Parathyroid adenoma (tissue), 2 donors: ENCODE measurements around the gene MLPH.

ENCODE experiments used
- H2AFZ ChIP-seq: fragments of 300-600 bp; sonication (generic); one replicate; pipeline ENCODE4 v1.7.0; 2017; ENCODE audit warnings: antibody characterized with exemption, mild to moderate bottlenecking
- H3K27ac ChIP-seq: fragments of 300-600 bp; sonication (generic); one replicate; pipeline ENCODE4 v1.7.0; 2017
- H3K27me3 ChIP-seq: fragments of 300-600 bp; sonication (generic); one replicate; pipeline ENCODE4 v1.7.0; 2017; ENCODE audit warnings: low read length; ENCODE audit not compliant: control insufficient read depth, insufficient read depth
- H3K36me3 ChIP-seq: fragments of 300-600 bp; sonication (generic); one replicate; pipeline ENCODE4 v1.7.0; 2017; ENCODE audit warnings: low read length; ENCODE audit not compliant: control insufficient read depth, insufficient read depth
- H3K4me1 ChIP-seq: fragments of 300-600 bp; sonication (generic); one replicate; pipeline ENCODE4 v1.7.0; 2017; ENCODE audit warnings: control low read depth
- H3K4me2 ChIP-seq: fragments of 300-600 bp; sonication (generic); one replicate; pipeline ENCODE4 v1.7.0; 2017; ENCODE audit warnings: low read length
- H3K4me3 ChIP-seq: fragments of 300-600 bp; sonication (generic); one replicate; pipeline ENCODE4 v1.7.0; 2017; ENCODE audit warnings: low read depth, low read length
- H3K79me2 ChIP-seq: fragments of 300-600 bp; sonication (generic); one replicate; pipeline ENCODE4 v1.7.0; 2017; ENCODE audit warnings: control low read depth
- H3K9ac ChIP-seq: fragments of 300-600 bp; sonication (generic); one replicate; pipeline ENCODE4 v1.7.0; 2017; ENCODE audit warnings: mild to moderate bottlenecking
- H3K9me3 ChIP-seq: fragments of 300-600 bp; sonication (generic); one replicate; pipeline ENCODE4 v1.7.0; 2017; ENCODE audit warnings: low read length; ENCODE audit not compliant: control insufficient read depth
- CTCF ChIP-seq: fragments of 300-600 bp; sonication (generic); IDR thresholded peaks from one replicate; pipeline ENCODE4 v1.7.0; 2017; ENCODE audit warnings: antibody characterized with exemption, mild to moderate bottlenecking
- donor health status: primary hyperparathyroidism.

Gene MLPH

DNA sequence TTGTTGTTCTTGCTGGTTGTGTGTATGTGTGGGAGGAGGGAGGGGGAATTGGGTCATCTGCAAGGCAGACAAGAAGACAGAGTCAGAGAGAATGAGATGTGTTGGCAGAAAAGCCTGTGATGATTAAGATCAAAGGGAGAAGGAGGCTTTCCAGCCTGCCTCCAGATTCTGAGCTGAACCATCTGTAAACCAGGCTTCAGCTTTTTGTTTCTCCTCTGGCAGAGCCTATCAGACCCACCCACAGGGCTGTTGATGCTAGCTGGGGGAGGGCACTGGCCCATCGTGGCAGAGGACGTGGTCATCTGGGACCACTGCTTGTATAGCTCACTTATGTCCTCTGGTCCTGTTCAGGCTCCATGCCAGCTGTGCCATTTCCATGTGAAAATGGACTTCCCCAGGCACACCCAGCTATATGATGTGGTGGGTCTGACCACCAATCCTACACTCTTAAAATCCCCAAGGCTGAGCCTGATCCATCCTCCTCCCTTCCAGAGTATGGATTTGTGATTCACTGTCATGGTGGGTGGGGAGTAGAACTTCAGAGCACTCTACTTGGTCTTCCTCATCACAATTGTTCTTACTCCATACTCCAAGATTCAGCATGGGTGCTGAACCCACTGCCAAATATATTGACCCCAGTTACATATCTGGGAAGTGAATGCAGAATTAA is 45.3 kb upstream of the MLPH start:
- no peak overlapping the region for H3K4me3 ChIP-seq
- H3K4me1 ChIP-seq = no peaks in the 10 kb centered on the region
- H2AFZ ChIP-seq = no peak overlapping the region
- H3K79me2 ChIP-seq = no peaks in the 10 kb centered on the region
- no peak overlapping the region for H3K9ac ChIP-seq
- H3K36me3 ChIP-seq = no peaks in the 10 kb centered on the region
- no peaks in the 10 kb centered on the region for H3K9me3 ChIP-seq
- no peak overlapping the region for H3K4me2 ChIP-seq
- TF ChIP-seq CTCF = no peak
- no peaks in the 10 kb centered on the region for H3K27me3 ChIP-seq
- no peak overlapping the region for H3K27ac ChIP-seq

- Histone ChIP-seq H3K9ac (no peak overlapping the region), H3K36me3 (no peaks in the 10 kb centered on the region), H3K9me3 (no peaks in the 10 kb centered on the region), H3K79me2 (no peaks in the 10 kb centered on the region), H2AFZ (no peak overlapping the region), H3K4me1 (no peaks in the 10 kb centered on the region), H3K4me2 (no peak overlapping the region), H3K27me3 (no peaks in the 10 kb centered on the region), H3K4me3 (no peak overlapping the region), H3K27ac (no peak overlapping the region)
- no peak for TF ChIP-seq CTCF
Observed at GRCh38 chr2:237444071-237444470, 43.0 kb upstream of the MLPH start.

DNA sequence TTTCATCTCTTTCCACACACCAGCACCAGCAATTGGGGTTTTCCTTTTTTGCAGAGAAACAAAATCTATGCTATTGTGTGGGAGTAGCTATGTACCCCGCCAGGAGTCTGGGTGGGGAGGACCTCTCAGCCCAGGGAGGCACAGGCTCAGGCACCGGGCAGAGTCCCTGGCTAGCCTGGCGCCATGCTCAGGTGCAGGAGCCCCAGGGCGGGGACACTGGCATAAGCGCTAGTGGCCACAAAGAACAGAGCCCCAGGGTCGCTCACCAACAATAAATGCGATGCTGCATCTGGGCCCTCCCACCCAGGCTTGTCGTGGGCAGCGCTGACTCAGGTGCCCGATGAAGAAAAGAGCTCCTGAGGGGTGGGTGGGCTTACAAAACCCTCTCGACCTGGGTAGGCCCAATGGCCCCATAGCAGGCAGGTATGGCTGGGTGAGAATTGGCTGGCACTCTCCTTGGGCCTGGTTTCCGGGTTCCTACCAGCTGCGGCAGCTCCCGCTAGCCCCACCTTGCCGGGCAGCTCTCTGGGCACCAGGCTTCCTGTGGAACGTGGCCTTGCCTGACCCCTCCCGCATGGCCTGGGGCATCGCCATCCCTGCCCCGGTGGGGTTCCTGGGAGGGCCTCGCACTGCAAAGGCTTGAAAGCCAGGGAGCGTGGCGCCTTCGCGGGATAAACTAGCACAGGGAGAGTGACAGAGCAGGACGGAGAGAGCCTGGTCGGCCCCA is 41.3 kb upstream of the MLPH start:
- Histone ChIP-seq H3K4me1 (no peaks in the 10 kb centered on the region), H3K9me3 (no peaks in the 10 kb centered on the region), H3K4me2 (no peak overlapping the region), H3K27ac (no peak overlapping the region), H3K27me3 (no peaks in the 10 kb centered on the region), H3K79me2 (no peaks in the 10 kb centered on the region), H3K9ac (no peak overlapping the region), H3K4me3 (no peak overlapping the region), H3K36me3 (no peaks in the 10 kb centered on the region), H2AFZ (no peak overlapping the region)
- TF ChIP-seq CTCF = no peak

GRCh38 chr2:237446338-237446665 is 40.7 kb upstream of the MLPH start:
- no peak overlapping the region for H3K4me2 ChIP-seq
- H2AFZ ChIP-seq = no peak overlapping the region
- no peak overlapping the region for H3K4me3 ChIP-seq
- H3K36me3 ChIP-seq = no peaks in the 10 kb centered on the region
- no peaks in the 10 kb centered on the region for H3K9me3 ChIP-seq
- no peak for TF ChIP-seq CTCF
- H3K4me1 ChIP-seq = no peaks in the 10 kb centered on the region
- no peak overlapping the region for H3K9ac ChIP-seq
- no peak overlapping the region for H3K27ac ChIP-seq
- no peaks in the 10 kb centered on the region for H3K27me3 ChIP-seq
- no peaks in the 10 kb centered on the region for H3K79me2 ChIP-seq

- Histone ChIP-seq H3K4me1 (no peaks in the 10 kb centered on the region), H3K4me2 (no peak overlapping the region), H3K27me3 (no peaks in the 10 kb centered on the region), H3K9me3 (no peaks in the 10 kb centered on the region), H2AFZ (no peak overlapping the region), H3K4me3 (no peak overlapping the region), H3K9ac (no peak overlapping the region), H3K27ac (no peak overlapping the region), H3K79me2 (no peaks in the 10 kb centered on the region), H3K36me3 (no peaks in the 10 kb centered on the region)
- no peak for TF ChIP-seq CTCF
Observed at GRCh38 chr2:237447496-237447895, 39.6 kb upstream of the MLPH start.
